HG03135 (cell line): ENCODE measurements around the gene SOX10.
"Not testable (repeated sequence)": the region's sequence is repeated elsewhere in the genome, so short reads cannot be mapped to it uniquely, and the experiment has no call there.

Experiments used
- ATAC-seq: cut with Tn5 transposase; IDR thresholded peaks from one replicate; pipeline ENCODE4 v1.9.1; 2021; ENCODE audit warnings: mild to moderate bottlenecking, moderate library complexity; ENCODE audit not compliant: unreplicated experiment

SOX10 gene

DNA sequence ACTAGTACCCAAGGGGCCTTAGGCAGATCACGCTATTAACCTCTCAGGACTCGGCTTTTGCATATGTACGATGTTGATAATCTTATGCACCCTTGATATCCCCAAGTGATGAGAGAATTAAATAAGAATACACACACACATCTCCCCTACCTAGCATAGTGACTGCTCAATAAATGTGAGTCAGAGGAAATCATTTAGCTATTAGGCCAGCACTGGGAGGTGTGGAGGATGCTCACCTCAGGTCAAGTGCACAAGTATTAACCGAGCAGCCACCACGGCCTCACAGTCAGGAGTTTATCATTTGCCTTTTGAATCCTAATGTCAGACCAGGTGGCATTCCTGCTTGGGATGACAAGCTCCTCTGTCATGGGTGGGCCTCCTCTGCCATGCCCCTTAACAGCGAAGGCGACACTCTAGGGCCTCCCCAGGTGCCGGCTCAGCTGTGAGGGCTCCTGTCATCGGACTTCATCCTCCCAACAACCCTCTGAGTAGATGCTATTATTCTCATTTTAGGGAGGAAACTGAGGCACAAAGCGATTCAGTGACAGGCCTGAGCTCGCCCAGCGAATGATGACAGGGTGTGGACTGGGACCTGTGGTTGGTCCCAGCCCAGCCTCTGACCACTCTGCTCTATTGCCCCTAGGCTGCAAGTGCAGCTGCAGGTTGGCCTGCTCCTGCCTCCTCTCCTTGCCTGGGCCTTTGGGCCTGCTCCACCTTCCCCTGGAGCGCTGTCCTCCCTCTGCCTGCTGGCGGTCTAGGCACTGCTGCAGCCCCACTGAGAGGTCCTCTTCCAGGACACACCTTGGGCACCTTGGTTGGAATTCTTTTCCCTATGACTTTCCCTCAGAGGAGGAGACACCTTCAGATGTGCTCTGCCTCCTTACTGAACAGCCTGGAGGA, 5.0 kb upstream of the SOX10 start:
- no peak for ATAC-seq

DNA sequence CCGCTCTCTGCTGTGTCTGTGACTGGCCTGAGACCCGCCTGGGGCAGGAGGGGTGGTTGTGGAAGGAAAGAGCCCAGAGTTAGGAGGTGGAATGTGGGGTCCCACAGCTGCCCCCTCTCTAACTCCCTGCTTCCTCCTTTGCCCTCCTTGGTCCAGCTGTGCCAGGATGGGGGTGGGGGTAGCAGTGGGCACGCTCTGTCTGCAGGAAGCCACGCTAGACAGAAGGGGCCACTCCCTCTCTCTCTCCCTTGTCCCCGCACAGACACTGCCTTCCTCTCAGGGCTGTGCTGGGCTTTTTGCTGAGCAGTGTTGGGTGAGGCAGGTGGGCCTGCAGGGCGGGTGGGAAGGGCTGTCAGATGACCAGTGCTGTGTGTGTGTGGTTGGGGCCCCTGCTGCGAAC, 2.0 kb upstream of the SOX10 start:
- no peak for ATAC-seq

DNA sequence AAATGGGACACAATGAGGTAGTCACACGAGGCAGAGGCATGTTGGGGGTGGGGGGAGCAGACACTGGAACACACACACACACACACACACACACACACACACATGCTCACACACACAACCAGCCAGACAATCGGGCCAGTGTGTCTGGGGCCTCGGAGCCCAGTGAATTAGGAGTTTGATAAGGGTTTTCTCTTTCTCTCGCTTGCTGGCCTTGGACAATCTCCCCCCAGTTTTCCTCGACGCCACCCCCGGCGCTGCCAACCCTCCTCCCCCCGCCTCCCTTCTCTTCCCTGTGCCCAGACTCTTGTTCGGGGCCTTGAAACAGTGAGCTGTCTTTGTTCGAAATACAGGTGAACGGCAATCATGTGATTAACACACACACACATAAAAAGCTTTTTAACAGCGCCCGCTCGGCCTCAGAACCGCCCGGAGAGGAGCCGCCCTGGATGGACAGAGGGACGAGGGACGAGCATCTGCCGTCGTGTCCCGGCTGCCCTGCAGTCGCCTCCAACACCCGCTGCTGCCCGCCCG, 1.5 kb upstream of the SOX10 start:
- no peak for ATAC-seq

DNA sequence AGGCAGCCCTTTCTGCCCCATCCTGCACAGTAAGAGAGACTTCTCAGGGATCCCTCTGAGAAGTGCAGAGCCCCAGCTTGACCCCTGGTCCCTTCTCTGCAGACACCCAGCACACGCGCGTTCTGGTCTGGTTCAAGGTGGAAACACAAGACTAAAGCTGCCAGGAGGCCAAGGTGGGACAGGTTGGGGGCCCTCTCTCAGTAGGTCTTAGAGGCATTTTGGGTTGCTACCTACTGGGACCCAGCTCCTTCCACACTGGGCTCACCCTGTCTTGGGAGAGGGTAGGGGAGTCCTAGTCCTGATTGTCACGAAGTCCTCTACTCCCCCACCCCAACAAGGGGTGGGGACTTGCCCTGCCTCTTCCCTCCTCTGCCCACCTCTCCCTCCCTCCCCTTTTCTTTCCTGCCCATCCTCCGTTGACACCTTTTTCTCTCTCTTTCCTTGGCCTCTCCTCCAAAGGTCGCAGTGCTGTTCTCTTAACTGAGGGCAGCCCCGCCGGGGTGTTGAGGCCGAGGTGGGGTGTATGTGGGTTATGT, 763 bp upstream of the SOX10 start:
- no peak for ATAC-seq

GRCh38 chr22:37982938-37983859, 1.2 kb downstream of the SOX10 start:
- no peak for ATAC-seq

DNA sequence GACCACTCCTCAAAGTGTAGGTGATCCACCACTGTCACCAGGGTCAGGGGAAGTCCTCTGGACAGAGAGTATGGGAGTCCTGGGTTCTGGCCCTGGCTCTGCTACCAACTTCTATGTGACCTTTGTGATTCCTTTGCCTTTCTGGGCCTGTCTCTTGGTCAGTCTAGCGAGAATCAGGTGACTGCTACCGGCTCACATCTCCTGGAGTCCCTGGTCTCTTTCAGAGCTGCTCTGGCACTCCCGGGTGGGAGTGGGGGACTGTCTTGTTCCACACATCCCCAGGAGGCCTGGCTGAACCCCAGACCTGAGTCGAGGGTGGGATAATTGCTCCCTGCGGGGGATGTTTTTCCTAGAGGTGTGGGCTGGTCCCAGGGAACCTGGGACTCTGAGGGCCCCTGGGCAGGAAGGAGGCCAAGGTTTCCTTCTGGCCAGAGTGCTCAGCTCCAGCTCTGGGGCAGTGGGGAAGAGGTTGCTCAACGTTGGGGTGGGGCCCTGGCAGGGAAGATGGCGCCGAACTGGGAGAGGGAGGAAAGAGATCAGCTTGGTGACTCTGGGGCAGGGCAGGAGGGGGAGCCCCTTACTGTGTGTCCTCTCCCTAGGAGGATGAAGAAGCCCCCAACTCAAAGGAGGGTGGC, 2.1 kb downstream of the SOX10 start:
- ATAC-seq = no peak

GRCh38 chr22:37981282-37982011, 2.9 kb downstream of the SOX10 start:
- ATAC-seq = no peak

DNA sequence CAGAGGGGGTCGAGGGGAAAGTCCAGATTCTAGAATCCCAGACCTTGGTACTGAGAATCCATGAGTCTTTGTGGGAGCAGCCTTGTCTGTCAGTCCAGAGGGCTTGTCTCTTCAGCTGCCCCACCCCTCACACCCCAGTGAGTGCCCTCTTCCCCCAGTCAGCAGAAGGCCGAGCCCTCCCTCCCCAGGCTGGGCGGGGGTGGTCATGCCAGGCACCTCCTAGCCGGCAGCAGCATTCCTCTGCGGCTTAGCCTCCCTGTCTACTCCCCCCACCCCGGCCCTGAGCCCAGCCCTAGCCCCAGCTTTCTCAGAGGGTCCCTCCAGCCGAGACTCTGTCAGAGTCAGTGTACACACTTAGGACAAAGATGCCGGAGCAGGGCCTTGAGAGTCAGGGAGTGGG, 4.6 kb downstream of the SOX10 start:
- ATAC-seq = no peak

- no peak for ATAC-seq
Measured at GRCh38 chr22:37976547-37976946, 7.8 kb downstream of the SOX10 start.

- ATAC-seq = not testable (repeated sequence)
Measured at GRCh38 chr22:37976022-37976421, 8.3 kb downstream of the SOX10 start.

GRCh38 chr22:37975153-37975552, 9.2 kb downstream of the SOX10 start:
- ATAC-seq = no peak

DNA sequence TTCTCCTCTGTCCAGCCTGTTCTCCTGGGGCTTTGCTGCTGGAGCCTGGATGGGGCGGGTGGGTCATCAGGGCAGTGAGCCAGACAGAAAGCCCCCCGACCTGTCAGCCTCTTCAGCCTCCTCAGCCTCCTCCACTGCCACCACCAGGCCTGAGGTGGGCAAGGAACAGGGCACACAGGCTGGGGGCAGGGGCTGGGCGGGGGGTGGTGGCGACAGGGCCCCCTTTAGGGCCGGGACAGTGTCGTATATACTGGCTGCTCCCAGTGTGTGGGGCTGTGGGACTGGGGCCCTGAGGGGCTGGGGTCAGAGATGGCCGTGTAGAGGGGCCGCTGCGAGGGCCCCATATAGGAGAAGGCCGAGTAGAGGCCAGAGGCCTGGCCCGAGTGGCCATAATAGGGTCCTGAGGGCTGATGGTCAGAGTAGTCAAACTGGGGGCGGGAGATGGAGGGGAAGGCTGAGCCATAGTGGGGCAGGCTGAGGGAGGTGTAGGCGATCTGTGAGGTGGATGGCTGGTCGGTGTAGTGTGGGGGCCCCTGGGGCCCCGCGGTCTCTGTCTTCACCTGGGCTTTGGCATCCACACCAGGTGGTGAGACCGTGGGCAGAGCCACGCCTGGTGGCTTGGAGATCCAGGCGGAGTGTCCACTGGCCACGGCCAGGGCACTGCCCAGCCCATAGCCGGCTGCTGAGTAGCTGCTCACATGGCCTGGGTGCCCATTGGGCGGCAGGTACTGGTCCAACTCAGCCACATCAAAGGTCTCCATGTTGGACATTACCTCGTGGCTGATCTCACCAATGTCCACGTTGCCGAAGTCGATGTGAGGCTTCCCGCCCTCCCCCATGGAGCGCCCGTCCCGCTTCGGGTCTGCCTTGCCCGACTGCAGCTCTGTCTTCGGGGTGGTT, 10.8 kb downstream of the SOX10 start:
- ATAC-seq = no peak

- ATAC-seq = no peak
Measured at GRCh38 chr22:37972527-37972926, 11.8 kb downstream of the SOX10 start.

DNA sequence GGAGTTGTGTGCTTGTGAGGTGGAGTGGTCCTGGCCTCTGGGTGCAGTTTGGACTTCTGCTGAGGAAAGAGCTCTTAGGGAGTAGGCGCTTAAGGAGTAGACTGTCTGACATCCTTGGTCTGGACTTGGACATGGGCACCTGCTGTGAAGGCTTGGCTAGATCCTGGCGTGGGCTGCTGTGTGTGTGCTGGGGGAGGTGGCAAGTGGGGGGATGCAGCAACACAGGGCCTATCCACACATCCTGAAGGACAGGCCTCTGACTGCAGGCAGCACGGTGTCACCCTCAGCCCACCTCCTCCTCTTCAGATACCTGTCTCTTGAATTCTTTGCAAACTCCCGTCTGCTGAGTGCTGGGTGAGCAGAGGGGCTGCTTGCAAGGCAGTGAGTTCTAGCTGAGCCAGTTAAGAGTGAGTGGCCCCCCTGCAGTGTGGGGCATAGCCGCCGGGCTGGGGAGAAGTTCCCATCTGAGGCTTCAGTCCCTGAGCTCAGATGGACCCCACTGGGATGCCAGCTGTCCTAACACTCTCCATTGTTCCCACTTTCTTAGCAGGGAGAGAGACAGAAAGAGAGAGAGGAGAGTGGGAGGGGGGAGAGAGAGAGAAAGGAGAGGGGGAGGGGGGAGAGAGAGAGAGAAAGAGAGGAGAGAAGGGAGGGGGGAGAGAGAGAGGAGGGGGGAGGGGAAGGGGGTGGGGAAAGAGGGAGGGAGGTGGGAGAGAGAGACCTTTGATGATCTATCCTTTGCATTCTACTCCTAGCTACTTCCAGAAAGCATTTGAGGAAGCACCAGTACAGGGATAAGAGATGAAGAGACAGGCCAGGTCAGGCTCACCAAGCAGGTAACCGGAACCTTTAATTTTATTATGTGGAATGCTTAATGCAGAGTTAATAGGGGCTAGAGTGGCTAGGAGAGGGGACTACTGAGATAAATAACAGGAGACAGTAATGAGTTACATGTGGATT, 12.6 kb downstream of the SOX10 start:
- ATAC-seq = no peak

DNA sequence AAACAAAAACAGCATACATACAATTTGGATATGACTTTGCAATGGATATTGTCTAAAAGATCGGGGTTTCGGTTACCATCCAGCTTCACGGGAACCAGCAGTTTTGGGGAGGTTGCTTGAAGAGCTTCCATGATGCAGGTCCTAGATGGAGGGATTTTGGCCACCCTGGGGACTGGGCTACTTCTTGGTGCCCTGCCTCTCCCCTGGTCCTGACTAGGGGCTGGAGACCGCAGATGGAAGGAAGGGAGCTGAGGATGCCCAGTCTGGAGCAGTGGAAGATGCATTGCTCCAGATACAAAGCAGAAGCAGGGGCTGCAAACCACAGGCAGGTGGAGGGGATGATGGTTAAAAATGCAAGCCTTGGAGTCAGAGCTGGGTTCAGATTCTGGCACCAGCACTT, 13.5 kb downstream of the SOX10 start:
- no peak for ATAC-seq

- no peak for ATAC-seq
Measured at GRCh38 chr22:37968452-37969251, 15.7 kb downstream of the SOX10 start.
